ENCODE data around the gene PTH2R. TPM values are rescaled to one million over a fixed set of nuclear protein-coding genes. Genes with fewer than 3 reads are reported as not detected.
"Not testable (repeated sequence)": the region's sequence is repeated elsewhere in the genome, so short reads cannot be mapped to it uniquely, and the experiment has no call there.

The PTH2R gene
- total RNA-seq, 2 donors from 2014 or later = 0.37 TPM; not detected in 1

- Histone ChIP-seq H3K4me3 (ENCODE audit: low read length) (no peak overlapping the region), H3K4me1 (ENCODE audit: control insufficient read depth, insufficient read depth, low read length) (no peaks in the 10 kb centered on the region), H3K36me3 (ENCODE audit: control insufficient read depth, insufficient read depth, low read length) (no peaks in the 10 kb centered on the region), H3K27me3 (ENCODE audit: control insufficient read depth, insufficient read depth, low read length, poor library complexity, severe bottlenecking) (no peaks in the 10 kb centered on the region), H3K9me3 (ENCODE audit: control insufficient read depth, low read length) (peaks cover 4% of the 10 kb centered on the region), H3K9ac (ENCODE audit: extremely low read depth, low read length, poor library complexity, severe bottlenecking) (no peak overlapping the region), H3K27ac (ENCODE audit: low read depth, low read length) (no peak overlapping the region)
- Mint-ChIP-seq H3K36me3 (ENCODE audit: low read depth) (peaks cover 2% of the 10 kb centered on the region), H3K27me3 (ENCODE audit: insufficient read depth) (no peaks in the 10 kb centered on the region), H3K9me3 (peaks cover 10% of the 10 kb centered on the region), H3K27ac (no peak overlapping the region), H3K4me3 (no peak overlapping the region), H3K4me1 (no peaks in the 10 kb centered on the region)
- WGBS, 2 experiments (ENCODE audit: insufficient coverage in 1 of 2, insufficient read length in 1 of 2) = no CpG with 5 or more reads among the region's 2 CpGs
- TF ChIP-seq CTCF (conservative IDR thresholded peaks at IDR 0.05) = peak; percentile 91
- DNase-seq = peak; percentile 80
These were observed 33.0 kb upstream of the PTH2R start for GRCh38 chr2:208373460-208374089.

DNA sequence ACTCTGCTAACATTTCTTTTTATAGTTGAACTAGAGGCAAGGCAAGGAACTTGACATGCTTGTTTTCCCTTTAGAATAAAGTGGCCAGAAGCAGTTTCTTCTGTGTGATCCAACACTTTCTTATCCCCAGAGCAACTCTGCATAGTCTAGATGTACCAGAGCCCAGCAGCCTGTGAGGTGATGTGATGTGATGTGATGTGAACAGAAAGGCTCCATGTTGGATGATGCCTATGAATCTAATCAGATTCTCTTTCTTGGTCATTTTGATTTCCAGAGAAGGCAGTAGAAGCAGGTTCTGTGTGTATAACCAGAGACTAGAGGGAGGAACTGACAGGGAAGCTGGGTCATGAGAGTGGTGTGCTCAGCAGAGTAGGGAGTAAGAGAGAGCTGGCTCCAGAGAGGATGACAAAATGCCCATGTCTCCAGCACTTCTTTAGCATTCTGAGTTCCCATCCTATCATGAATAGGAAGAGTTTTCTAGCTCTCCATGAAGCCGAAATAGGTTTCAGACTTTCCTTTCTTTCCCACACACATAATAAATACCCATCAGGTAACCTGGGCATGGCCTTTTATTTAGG, 31.0 kb upstream of the PTH2R start:
- no peaks in the 10 kb centered on the region for H3K27me3 ChIP-seq (ENCODE audit: control insufficient read depth, insufficient read depth, low read length, poor library complexity, severe bottlenecking)
- no peaks in the 10 kb centered on the region for H3K27me3 Mint-ChIP-seq (ENCODE audit: insufficient read depth)
- 70% methylated on average over 1 of the region's 1 CpG for WGBS, 2 experiments (ENCODE audit: insufficient coverage in 1 of 2, insufficient read length in 1 of 2)
- H3K9ac ChIP-seq (ENCODE audit: extremely low read depth, low read length, poor library complexity, severe bottlenecking) = no peak overlapping the region
- H3K27ac Mint-ChIP-seq = no peak overlapping the region
- no peak overlapping the region for H3K4me3 Mint-ChIP-seq
- peaks cover 2% of the 10 kb centered on the region for H3K36me3 Mint-ChIP-seq (ENCODE audit: low read depth)
- no peaks in the 10 kb centered on the region for H3K4me1 Mint-ChIP-seq
- no peak for TF ChIP-seq CTCF (conservative IDR thresholded peaks at IDR 0.05)
- H3K36me3 ChIP-seq (ENCODE audit: control insufficient read depth, insufficient read depth, low read length) = no peaks in the 10 kb centered on the region
- H3K4me3 ChIP-seq (ENCODE audit: low read length) = no peak overlapping the region
- H3K4me1 ChIP-seq (ENCODE audit: control insufficient read depth, insufficient read depth, low read length) = no peaks in the 10 kb centered on the region
- peaks cover 17% of the 10 kb centered on the region for H3K9me3 Mint-ChIP-seq
- H3K9me3 ChIP-seq (ENCODE audit: control insufficient read depth, low read length) = peaks cover 7% of the 10 kb centered on the region
- H3K27ac ChIP-seq (ENCODE audit: low read depth, low read length) = no peak overlapping the region
- DNase-seq = no peak

DNA sequence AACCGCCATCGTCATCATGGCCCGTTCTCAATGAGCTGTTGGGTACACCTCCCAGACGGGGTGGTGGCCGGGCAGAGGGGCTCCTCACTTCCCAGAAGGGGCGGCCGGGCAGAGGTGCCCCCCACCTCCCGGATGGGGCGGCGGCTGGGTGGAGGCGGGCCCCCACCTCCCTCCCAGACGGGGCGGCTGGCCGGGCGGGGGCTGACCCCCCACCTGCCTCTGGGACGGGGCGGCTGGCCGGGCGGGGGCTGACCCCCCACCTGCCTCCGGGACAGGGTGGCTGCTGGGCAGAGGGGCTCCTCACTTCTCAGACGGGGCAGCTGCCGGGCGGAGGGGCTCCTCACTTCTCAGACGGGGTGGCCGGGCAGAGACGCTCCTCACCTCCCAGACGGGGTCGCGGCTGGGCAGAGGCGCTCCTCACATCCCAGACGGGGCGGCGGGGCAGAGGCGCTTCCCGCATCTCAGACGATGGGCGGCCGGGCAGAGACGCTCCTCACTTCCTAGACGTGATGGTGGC, 29.2 kb upstream of the PTH2R start:
- H3K4me1 ChIP-seq (ENCODE audit: control insufficient read depth, insufficient read depth, low read length); H3K36me3 ChIP-seq (ENCODE audit: control insufficient read depth, insufficient read depth, low read length); H3K9me3 ChIP-seq (ENCODE audit: control insufficient read depth, low read length); H3K27me3 ChIP-seq (ENCODE audit: control insufficient read depth, insufficient read depth, low read length, poor library complexity, severe bottlenecking); H3K4me3 Mint-ChIP-seq; H3K27me3 Mint-ChIP-seq (ENCODE audit: insufficient read depth); H3K27ac Mint-ChIP-seq; DNase-seq; H3K4me1 Mint-ChIP-seq; H3K36me3 Mint-ChIP-seq (ENCODE audit: low read depth); H3K27ac ChIP-seq (ENCODE audit: low read depth, low read length); H3K4me3 ChIP-seq (ENCODE audit: low read length); H3K9ac ChIP-seq (ENCODE audit: extremely low read depth, low read length, poor library complexity, severe bottlenecking): not testable (repeated sequence)
- peaks cover 17% of the 10 kb centered on the region for H3K9me3 Mint-ChIP-seq
- WGBS, 2 experiments (ENCODE audit: insufficient coverage in 1 of 2, insufficient read length in 1 of 2) = 87% methylated on average over 19 of the region's 40 CpGs; no CpG with 5 or more reads in 1 of the 2 experiments

Measured in endodermal cell (in vitro differentiated cells).